ENCODE data around the gene ZDHHC1. TPM values are rescaled to one million over a fixed set of nuclear protein-coding genes. Genes with fewer than 3 reads are reported as not detected.
A peak's percentile ranks its signal among the peaks of the same experiment; 100 is the strongest.
"Not testable (repeated sequence)": the region's sequence is repeated elsewhere in the genome, so short reads cannot be mapped to it uniquely, and the experiment has no call there.

The ZDHHC1 gene
- polyA plus RNA-seq, 4 donors = 13.2 to 16.8 (median 14.4) TPM

DNA sequence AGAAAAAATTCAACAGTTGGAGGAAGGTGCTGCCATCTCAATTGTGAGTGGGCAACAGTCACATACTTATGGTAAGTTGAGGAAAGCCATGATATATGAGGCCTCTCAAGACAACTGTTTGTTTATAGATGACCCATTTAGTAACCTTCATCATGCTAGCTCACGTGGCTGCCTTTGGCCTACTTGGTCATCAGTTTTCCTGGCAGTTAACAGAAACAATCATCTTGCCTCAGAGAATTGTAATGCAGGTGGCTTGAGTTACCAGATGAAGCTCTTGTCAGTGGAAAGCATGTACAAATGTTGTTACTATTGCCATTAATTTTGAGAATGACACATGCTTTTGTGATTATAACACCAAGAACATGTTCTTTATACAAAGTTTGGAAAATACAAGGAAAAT, 37.6 kb downstream of the ZDHHC1 start:
- no peak for DNase-seq (ENCODE audit: low read depth in 4 of 4, low spot score in 3 of 4)

- DNase-seq (ENCODE audit: low read depth in 4 of 4, low spot score in 3 of 4) = not testable (repeated sequence)
These were observed 40.3 kb downstream of the ZDHHC1 start for GRCh38 chr16:67376012-67376411.

DNA sequence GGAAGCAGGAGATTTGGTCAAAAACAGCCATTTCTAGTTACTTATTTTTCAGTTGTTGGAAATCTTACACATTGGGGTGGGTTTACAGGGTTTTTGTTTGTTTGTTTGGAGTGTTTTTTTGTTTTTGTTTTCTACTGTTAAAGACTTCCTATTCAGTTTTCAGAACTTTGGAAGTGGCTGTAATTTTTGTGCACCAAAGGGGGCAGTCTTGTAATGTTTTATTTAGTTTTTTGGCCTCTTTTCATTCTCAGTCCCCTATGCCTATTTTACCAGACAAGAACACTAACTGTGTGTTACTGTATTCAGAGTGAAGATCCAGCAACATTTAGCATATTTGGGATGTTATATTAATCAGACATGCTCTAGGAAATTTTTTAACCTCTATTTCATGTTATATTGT, 43.6 kb downstream of the ZDHHC1 start:
- no peak for DNase-seq (ENCODE audit: low read depth in 4 of 4, low spot score in 3 of 4)

- DNase-seq (ENCODE audit: low read depth in 4 of 4, low spot score in 3 of 4) = no peak
These were observed 45.6 kb downstream of the ZDHHC1 start for GRCh38 chr16:67370661-67371060.

DNA sequence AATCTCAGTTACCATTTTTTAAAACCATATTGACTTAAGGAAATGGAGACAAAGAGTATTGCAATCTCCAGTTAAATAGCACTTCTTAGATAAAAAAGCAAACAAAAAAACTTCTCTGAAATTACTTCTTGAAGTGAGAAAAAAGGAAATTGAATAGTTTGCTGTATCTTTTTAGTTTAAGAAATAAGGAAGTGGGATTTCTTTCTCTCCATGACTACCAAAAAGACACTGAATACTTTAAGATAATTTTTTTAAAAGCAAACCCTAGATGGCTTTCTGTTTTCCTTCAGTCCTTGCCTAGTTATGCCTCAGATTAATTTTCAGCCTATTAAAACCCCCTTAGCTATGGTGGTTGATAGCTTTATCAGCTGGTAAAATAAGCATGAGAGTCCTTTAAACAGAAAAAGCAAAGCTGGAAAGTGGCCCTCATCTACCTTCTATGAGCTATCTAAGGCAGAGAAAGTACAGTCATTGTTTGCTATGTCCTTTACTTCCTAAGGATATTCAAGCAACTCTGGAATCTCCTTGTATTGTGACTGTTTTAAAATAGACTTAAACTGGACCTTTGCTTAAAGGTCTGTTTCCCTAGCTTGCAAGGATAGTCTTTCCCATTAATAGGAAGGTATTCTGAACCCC, 51.6 kb downstream of the ZDHHC1 start:
- no peak for DNase-seq (ENCODE audit: low read depth in 4 of 4, low spot score in 3 of 4)

DNA sequence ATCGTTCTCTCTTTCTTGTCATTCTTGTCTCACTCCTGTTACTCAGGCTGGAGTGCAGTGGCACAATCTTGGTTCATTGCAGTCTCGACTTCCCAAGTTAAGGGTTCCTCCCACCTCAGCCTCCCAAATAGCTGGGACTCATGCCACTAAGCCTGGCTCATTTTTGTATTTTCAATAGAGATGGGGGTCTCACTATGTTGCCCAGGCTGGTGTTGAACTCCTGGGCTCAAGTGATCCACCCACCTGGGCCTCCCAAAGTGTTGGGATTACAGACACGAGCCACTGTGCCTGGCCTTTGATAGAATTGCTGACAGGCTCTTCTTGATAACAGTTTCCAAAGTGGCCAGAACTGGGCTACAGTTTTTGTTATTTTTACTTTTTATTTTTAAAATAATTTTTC, 55.2 kb downstream of the ZDHHC1 start:
- no peak for DNase-seq (ENCODE audit: low read depth in 4 of 4, low spot score in 3 of 4)

GRCh38 chr16:67359540-67360269, 56.6 kb downstream of the ZDHHC1 start:
- DNase-seq (ENCODE audit: low read depth in 4 of 4, low spot score in 3 of 4) = not testable (repeated sequence)

- DNase-seq (ENCODE audit: low read depth in 4 of 4, low spot score in 3 of 4) = no peak
These were observed 58.7 kb downstream of the ZDHHC1 start for GRCh38 chr16:67357561-67357960.

- peak; percentile 31 to 67 (median 56) for DNase-seq (ENCODE audit: low read depth in 4 of 4, low spot score in 3 of 4)
These were observed 59.9 kb downstream of the ZDHHC1 start for GRCh38 chr16:67356396-67356795.

DNA sequence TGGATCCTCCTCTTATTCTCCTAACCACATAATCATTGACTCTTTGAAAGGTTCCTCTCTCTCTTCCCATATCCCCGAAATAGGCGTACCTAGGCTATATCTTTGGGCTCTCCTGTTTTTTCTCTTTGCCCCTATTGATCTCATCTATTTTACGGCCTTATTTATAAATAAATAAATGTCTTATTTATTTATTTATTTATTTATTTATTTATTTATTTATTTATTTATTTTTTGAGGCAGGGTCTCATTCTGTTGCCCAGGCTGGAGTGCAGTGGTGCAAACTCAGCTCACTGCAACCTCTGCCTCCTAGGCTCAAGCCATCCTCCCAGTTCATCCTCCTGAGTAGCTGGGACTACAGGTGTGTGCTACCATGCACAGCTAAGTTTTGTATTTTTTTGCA, 63.8 kb downstream of the ZDHHC1 start:
- DNase-seq (ENCODE audit: low read depth in 4 of 4, low spot score in 3 of 4) = not testable (repeated sequence)

DNA sequence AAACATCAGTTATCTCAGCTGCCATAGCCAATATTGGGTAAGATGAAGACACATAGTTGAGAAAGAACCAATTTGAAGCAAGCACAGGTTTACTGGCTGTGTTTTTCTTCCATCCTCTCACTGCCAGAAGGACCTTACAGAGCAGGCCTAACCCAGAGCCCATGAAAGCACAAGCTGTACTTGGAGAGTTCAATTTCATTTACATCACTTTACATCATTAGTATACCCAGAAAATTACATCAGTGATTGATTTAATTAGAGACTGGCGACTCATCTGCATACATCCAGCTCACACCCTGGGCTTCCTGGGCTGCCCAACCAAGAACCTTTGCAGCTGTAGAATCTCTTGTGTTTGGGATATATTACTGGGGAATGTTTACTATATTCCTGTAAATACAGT, 66.0 kb downstream of the ZDHHC1 start:
- no peak for DNase-seq (ENCODE audit: low read depth in 4 of 4, low spot score in 3 of 4)

DNA sequence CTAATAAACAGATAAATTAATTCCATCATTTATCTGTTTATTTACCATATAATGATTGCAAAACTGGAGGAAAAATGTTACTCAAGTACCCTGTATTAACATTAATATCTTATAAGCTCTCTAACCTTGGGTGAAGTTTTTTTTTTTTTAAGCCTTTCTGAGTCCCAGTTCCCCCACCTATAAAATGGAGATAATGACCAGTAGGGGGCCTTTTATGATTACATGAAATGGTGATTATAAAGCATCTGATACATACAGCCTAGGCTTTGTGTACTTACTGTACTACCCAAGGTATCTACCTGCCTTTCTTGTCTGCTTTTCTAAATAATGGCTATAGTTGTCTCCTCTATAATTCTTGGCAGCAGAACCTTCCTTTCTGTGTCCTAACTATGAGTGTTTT, 67.1 kb downstream of the ZDHHC1 start:
- DNase-seq (ENCODE audit: low read depth in 4 of 4, low spot score in 3 of 4) = no peak

DNA sequence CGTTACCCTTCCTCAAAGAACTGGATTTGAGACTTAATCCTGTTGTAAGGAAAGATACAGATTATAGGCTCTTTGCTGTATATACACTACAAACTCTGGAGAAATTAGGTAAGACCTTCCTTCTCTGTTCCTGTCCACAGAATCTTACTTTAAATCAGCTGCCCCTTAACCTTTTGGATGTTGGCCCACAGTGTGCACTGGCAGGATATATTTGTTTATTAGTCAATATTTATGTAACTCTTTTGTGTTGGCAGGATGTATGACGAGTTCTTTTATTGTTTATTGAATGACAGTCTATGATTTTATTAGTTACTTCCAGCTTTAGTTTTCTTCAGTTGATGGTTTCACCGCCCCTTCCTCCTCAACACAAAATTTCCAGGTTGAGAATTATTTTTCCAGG, 69.9 kb downstream of the ZDHHC1 start:
- no peak for DNase-seq (ENCODE audit: low read depth in 4 of 4, low spot score in 3 of 4)

GRCh38 chr16:67345401-67345800, 70.9 kb downstream of the ZDHHC1 start:
- no peak for DNase-seq (ENCODE audit: low read depth in 4 of 4, low spot score in 3 of 4)

Other genes with a start within 250 kb of the ZDHHC1 start
- gene NOL3, start 245.9 kb downstream of the ZDHHC1 start, polyA plus RNA-seq (ENCODE audit: insufficient read length in 4 of 4) = 1 to 10 TPM; 2.2 to 6.2 (median 4.8) TPM
- gene MATCAP1, start 232.5 kb downstream of the ZDHHC1 start, polyA plus RNA-seq (ENCODE audit: insufficient read length in 4 of 4) = 10 to 100 TPM; 32.5 to 42.1 (median 36.5) TPM
- 1 to 10 TPM; 4.6 to 7.8 (median 5.3) TPM for gene EXOC3L1, start 226.3 kb downstream of the ZDHHC1 start, polyA plus RNA-seq (ENCODE audit: insufficient read length in 4 of 4)
- gene E2F4, start 224.3 kb downstream of the ZDHHC1 start, polyA plus RNA-seq (ENCODE audit: insufficient read length in 4 of 4) = 10 to 100 TPM; 58.6 to 64.1 (median 60.1) TPM
- 1 to 10 TPM; 4.1 to 7.5 (median 5.8) TPM for gene ELMO3, start 217.3 kb downstream of the ZDHHC1 start, polyA plus RNA-seq (ENCODE audit: insufficient read length in 4 of 4)
- gene TMEM208, start 189.3 kb downstream of the ZDHHC1 start, polyA plus RNA-seq (ENCODE audit: insufficient read length in 4 of 4) = 10 to 100 TPM; 40.3 to 50.6 (median 41.4) TPM
- gene FHOD1, start 169.0 kb downstream of the ZDHHC1 start, polyA plus RNA-seq (ENCODE audit: insufficient read length in 4 of 4) = 10 to 100 TPM; 33.4 to 49.1 (median 38.7) TPM
- 1 to 10 TPM; 2.9 to 3.9 (median 3.4) TPM for gene SLC9A5, start 167.5 kb downstream of the ZDHHC1 start, polyA plus RNA-seq (ENCODE audit: insufficient read length in 4 of 4)
- gene PLEKHG4, start 136.9 kb downstream of the ZDHHC1 start, polyA plus RNA-seq (ENCODE audit: insufficient read length in 4 of 4) = 10 to 100 TPM; 11.5 to 16.4 (median 13.8) TPM
- gene KCTD19, start 89.7 kb downstream of the ZDHHC1 start, polyA plus RNA-seq (ENCODE audit: insufficient read length in 4 of 4) = 1 to 10 TPM in 1 of 4 donors, under 1 TPM in 3; 0.84 to 1.7 (median 0.88) TPM
- gene LRRC36, start 89.7 kb downstream of the ZDHHC1 start, polyA plus RNA-seq (ENCODE audit: insufficient read length in 4 of 4) = 1 to 10 TPM; 3.5 to 4.6 (median 3.9) TPM
- 10 to 100 TPM; 51.7 to 75.7 (median 60.2) TPM for gene TPPP3, start 23.0 kb downstream of the ZDHHC1 start, polyA plus RNA-seq (ENCODE audit: insufficient read length in 4 of 4)
- gene HSD11B2, start 14.6 kb upstream of the ZDHHC1 start, polyA plus RNA-seq (ENCODE audit: insufficient read length in 4 of 4) = 10 to 100 TPM; 49.6 to 57.9 (median 52.0) TPM
- 100 to 1,000 TPM in 1 of 4 donors, 10 to 100 TPM in 3; 82.6 to 104 (median 91.2) TPM for gene ATP6V0D1, start 64.7 kb upstream of the ZDHHC1 start, polyA plus RNA-seq (ENCODE audit: insufficient read length in 4 of 4)
- under 1 TPM in 2 of 4 donors, not detected in 2; 0.25 to 0.31 TPM for gene AGRP, start 67.1 kb upstream of the ZDHHC1 start, polyA plus RNA-seq (ENCODE audit: insufficient read length in 4 of 4)
- gene RIPOR1, start 112.4 kb upstream of the ZDHHC1 start, polyA plus RNA-seq (ENCODE audit: insufficient read length in 4 of 4) = 100 to 1,000 TPM; 110 to 137 (median 117) TPM
- 10 to 100 TPM; 77.8 to 89.6 (median 86.4) TPM for gene CTCF, start 146.0 kb upstream of the ZDHHC1 start, polyA plus RNA-seq (ENCODE audit: insufficient read length in 4 of 4)
- gene CARMIL2, start 228.7 kb upstream of the ZDHHC1 start, polyA plus RNA-seq (ENCODE audit: insufficient read length in 4 of 4) = 1 to 10 TPM in 2 of 4 donors, under 1 TPM in 2; 0.87 to 1.5 (median 1.1) TPM
- 10 to 100 TPM; 21.0 to 28.9 (median 23.4) TPM for gene ACD, start 243.8 kb upstream of the ZDHHC1 start, polyA plus RNA-seq (ENCODE audit: insufficient read length in 4 of 4)
- 1 to 10 TPM; 2.1 to 4.3 (median 3.2) TPM for gene PARD6A, start 244.5 kb upstream of the ZDHHC1 start, polyA plus RNA-seq (ENCODE audit: insufficient read length in 4 of 4)